Endothelial cell of umbilical vein (primary cell): Measurements from ENCODE around the gene RARRES1. TPM values are rescaled to one million over a fixed set of nuclear protein-coding genes. Genes with fewer than 3 reads are reported as not detected.
A peak's percentile ranks its signal among the peaks of the same experiment; 100 is the strongest.

ENCODE experiments used
- BruUV-seq: library from RNA; stranded (reverse); fragments of 400-500 nt; replicated peaks from 2 replicates; lab custom pipeline; 2021; lab: Mats Ljungman, UMichigan
- CTCF ChIA-PET: fragments of 300-600, 350-600 bp; sonication (Branson Sonifier 250); formaldehyde crosslinking; loops from one replicate; lab custom pipeline; 2021; ENCODE audit warnings: antibody characterized with exemption, inconsistent platforms; lab: Charles Lee
- POLR2A ChIA-PET: fragments of 300-600, 350-600 bp; sonication (Branson Sonifier 250); formaldehyde crosslinking; loops from one replicate; lab custom pipeline; 2021; ENCODE audit warnings: antibody characterized with exemption, inconsistent platforms; lab: Charles Lee
- DNase-seq: peaks from one replicate; pipeline ENCODE4 v3.0.0-alpha.2; 2011; ENCODE audit warnings: low read depth, low spot score
- FAIRE-seq: peaks from 2 replicates; lab custom pipeline; 2011; peaks lifted over from hg19 to GRCh38; lab: Jason Lieb, UNC
- H2AFZ ChIP-seq: 2 replicates; pipeline ENCODE4 v1.6.0; 2012; ENCODE audit warnings: low read depth, low read length, control low read depth, inconsistent platforms
- H3K27ac ChIP-seq: 2 replicates; pipeline ENCODE4 v1.5.1; 2011; ENCODE audit warnings: low read depth, mild to moderate bottlenecking, control low read depth, low read length, moderate library complexity; ENCODE audit not compliant: insufficient read depth
- H3K27me3 ChIP-seq, 2 experiments: 2 replicates each; pipeline versions ENCODE4 v1.6.0 to v1.6.1; 2011; ENCODE audit warnings: low read length in 2 of 2, mixed read lengths in 1 of 2; ENCODE audit not compliant: control insufficient read depth in 2 of 2, insufficient read depth in 2 of 2
- H3K36me3 ChIP-seq, 2 experiments: 2 replicates in 1 of 2; 3 replicates in 1 of 2; pipeline ENCODE4 v1.5.1; 2011; ENCODE audit warnings: low read length in 2 of 2, mild to moderate bottlenecking in 1 of 2, moderate library complexity in 1 of 2; ENCODE audit not compliant: control insufficient read depth in 2 of 2, insufficient read depth in 2 of 2; ENCODE audit errors: extremely low read depth in 1 of 2
- H3K4me1 ChIP-seq: 3 replicates; pipeline ENCODE4 v1.5.1; 2011; ENCODE audit warnings: mild to moderate bottlenecking, low read length; ENCODE audit not compliant: control insufficient read depth, insufficient read depth; ENCODE audit errors: extremely low read depth
- H3K4me2 ChIP-seq: 2 replicates; pipeline ENCODE4 v1.6.1; 2011; ENCODE audit warnings: low read length, control low read depth, mixed read lengths; ENCODE audit not compliant: insufficient read depth
- H3K4me3 ChIP-seq, 3 experiments: fragments of 200-600 bp in 1 of 3; sonication (generic), shearing (Covaris generic) in 1 of 3; replicated peaks in 1 of 3; 2 replicates each; pipeline ENCODE4 v1.5.1; 2011 to 2016; ENCODE audit warnings: control low read depth in 3 of 3, low read length in 3 of 3, mild to moderate bottlenecking in 2 of 3, inconsistent platforms in 1 of 3, low read depth in 1 of 3, moderate library complexity in 1 of 3; ENCODE audit not compliant: insufficient read depth in 1 of 3
- H3K79me2 ChIP-seq: 2 replicates; pipeline ENCODE4 v1.6.0; 2012; ENCODE audit warnings: low read length, inconsistent platforms; ENCODE audit not compliant: control insufficient read depth, insufficient read depth
- H3K9ac ChIP-seq: replicated peaks from 2 replicates; pipeline ENCODE3; 2011; ENCODE audit warnings: low read length, control low read depth; ENCODE audit not compliant: insufficient read depth; ENCODE audit errors: extremely low read depth
- H3K9me1 ChIP-seq: replicated peaks from 3 replicates; pipeline ENCODE4 v1.6.0; 2011; ENCODE audit warnings: mild to moderate bottlenecking, low read length; ENCODE audit not compliant: control insufficient read depth, insufficient read depth; ENCODE audit errors: extremely low read depth
- H3K9me3 ChIP-seq: replicated peaks from 2 replicates; pipeline ENCODE4 v1.5.1; 2012; ENCODE audit warnings: low read length, inconsistent platforms; ENCODE audit not compliant: control insufficient read depth, insufficient read depth
- H4K20me1 ChIP-seq: replicated peaks from 2 replicates; pipeline ENCODE3; 2011; ENCODE audit warnings: mild to moderate bottlenecking, low read length; ENCODE audit not compliant: control insufficient read depth, insufficient read depth; ENCODE audit errors: extremely low read depth
- EZH2 ChIP-seq: IDR thresholded peaks from 2 replicates; pipeline ENCODE4 v1.6.1; 2012; ENCODE audit warnings: borderline replicate concordance, low read depth, mild to moderate bottlenecking, moderate library complexity, low read length, inconsistent platforms; ENCODE audit not compliant: severe bottlenecking
- FOS ChIP-seq: IDR thresholded peaks from 2 replicates; pipeline ENCODE4 v1.6.1; 2011; ENCODE audit warnings: mild to moderate bottlenecking, low read length, moderate library complexity, borderline replicate concordance; ENCODE audit not compliant: insufficient read depth
- GATA2 ChIP-seq: IDR thresholded peaks from 2 replicates; pipeline ENCODE4 v1.7.0; 2011; ENCODE audit warnings: low read depth, mild to moderate bottlenecking, moderate library complexity, mixed read lengths, low read length; ENCODE audit not compliant: insufficient read length, insufficient read depth
- JUN ChIP-seq: IDR thresholded peaks from 2 replicates; pipeline ENCODE4 v1.6.1; 2011; ENCODE audit warnings: borderline replicate concordance, low read depth; ENCODE audit not compliant: insufficient read length, insufficient read depth
- MYC ChIP-seq: IDR thresholded peaks from one replicate; pipeline ENCODE4 v1.6.1; 2011; ENCODE audit warnings: mild to moderate bottlenecking, low read depth, low read length
- POLR2A ChIP-seq: IDR thresholded peaks from 2 replicates; pipeline ENCODE4 v1.6.1; 2012; ENCODE audit warnings: low read depth, mild to moderate bottlenecking, control low read depth, low read length
- POLR2AphosphoS5 ChIP-seq: IDR thresholded peaks from 2 replicates; pipeline ENCODE4 v1.6.1; 2012; ENCODE audit warnings: low read depth, mild to moderate bottlenecking, control low read depth, low read length, moderate library complexity; ENCODE audit not compliant: insufficient read depth
- dilution Hi-C: fragments of 300-500 bp; cut with MboI; formaldehyde crosslinking; loops from one replicate; pipeline ENCODE4 v1.15.0; 2019; ENCODE audit warnings: low sequenced_read_pairs; ENCODE audit not compliant: extremely low pct_ligation_motif_present
- intact Hi-C: fragments of 100-400 bp; cut with micrococcal nuclease; formaldehyde crosslinking; loops from one replicate; pipeline ENCODE4 v1.10.0; 2022
- polyA plus RNA-seq, 4 experiments: library from polyadenylated mRNA; depleted of rRNA in 3 of 4; stranded (reverse) in 3 of 4; unstranded in 1 of 4; fragments of >200 nt; gene quantifications; 2 replicates each; pipeline versions ENCODE4 v1.2.1 to v1.2.3, GENCODE V29; 2011 to 2012; ENCODE audit warnings: missing spikeins in 1 of 4
- total RNA-seq: library from RNA; stranded (reverse); gene quantifications from 2 replicates; pipeline ENCODE4 v1.2.3, GENCODE V29; 2021
- TF ChIP-seq, protein P1 (sequence below): IDR thresholded peaks from 2 replicates; pipeline ENCODE4 v1.6.1; 2011; ENCODE audit not compliant: insufficient read depth, insufficient read length
- TF ChIP-seq, protein P2 (sequence below), 2 donors: IDR thresholded peaks; 1 replicate in 1 of 2; 2 replicates in 1 of 2; pipeline ENCODE4 v1.5.1; 2011; ENCODE audit warnings: low read length in 2 of 2, mild to moderate bottlenecking in 2 of 2, moderate library complexity in 2 of 2, control low read depth in 1 of 2, inconsistent platforms in 1 of 2, low read depth in 1 of 2; ENCODE audit not compliant: insufficient read depth in 1 of 2; ENCODE audit errors: extremely low read depth in 1 of 2

Gene RARRES1
- total and polyA plus RNA-seq, 2 donors (not counting 3 experiments of a cell fraction or from before 2014, with no cell fraction given) = 0.98 to 1.5 TPM

DNA sequence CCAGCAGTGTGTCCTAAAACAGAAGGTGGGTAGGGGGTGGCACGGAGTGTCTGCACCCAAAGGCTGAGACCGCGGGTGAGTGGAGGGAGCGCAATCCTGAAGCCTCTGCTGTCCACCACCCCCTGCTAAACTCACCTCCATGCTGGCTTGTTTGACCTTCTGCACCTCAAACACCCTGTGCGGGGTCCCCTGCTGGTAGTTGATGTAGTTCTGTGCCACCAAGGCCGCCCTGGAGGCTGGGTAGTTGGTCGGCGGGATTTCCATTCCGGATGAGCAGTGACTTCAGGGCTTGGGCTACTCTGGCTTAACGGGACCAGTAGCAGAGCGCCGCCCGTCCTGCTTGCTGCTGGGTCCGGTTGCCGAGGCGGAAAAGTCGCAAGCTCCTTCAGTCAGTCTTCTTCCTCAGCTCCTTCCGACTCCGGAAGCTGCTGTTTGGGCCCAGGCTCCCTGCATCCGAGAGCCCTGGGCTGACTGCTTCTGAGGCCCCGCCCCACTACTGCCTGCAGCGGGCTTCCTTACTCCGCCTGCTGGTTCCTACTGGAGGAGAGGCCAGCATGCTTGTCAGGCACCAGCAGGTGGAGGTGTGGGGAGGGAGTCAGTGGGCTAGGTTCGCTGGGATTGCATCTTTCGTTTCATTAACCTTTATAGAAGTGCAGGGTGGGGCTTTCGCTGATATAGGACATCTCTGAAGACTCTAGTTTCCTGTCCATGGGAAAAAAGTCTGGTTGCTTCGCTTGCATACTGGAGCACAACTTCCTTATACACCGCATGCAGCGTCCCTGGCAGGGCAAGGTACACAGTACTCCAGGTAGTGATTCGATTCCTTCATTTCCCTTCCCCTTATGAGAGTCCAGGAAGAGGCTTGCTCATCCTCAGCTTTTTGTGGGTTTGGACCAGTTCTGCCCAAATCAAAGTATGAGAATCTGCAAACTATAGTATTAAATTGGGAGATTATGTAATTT lies 59.8 kb downstream of the RARRES1 start, which contains the start of gene LXN:
TSS of gene LXN (minus strand) at position 434 of the 962 bp plus-strand sequence. CDS start at position 264, 170 bp downstream.
- dilution Hi-C loops (no loop called here), intact Hi-C loops (loop anchor here (1.0 to 2.0 kb wide), 5 partner anchors 13 to 119 kb away; no protein-coding TSS in a partner anchor)
- ChIA-PET POLR2A (interaction anchor here (0.6 to 1.0 kb wide), 2 partner anchors 28 to 41 kb away, joined by 3 read pairs; partner anchors contain the start of gene GFM1), CTCF (interaction anchor here (0.6 to 5.5 kb wide), 24 partner anchors 10 to 121 kb away, joined by 3 to 38 read pairs (median 4); partner anchors contain the start of gene GFM1)
- TSS peak; percentile 57 for BruUV-seq
- no peak for TF ChIP-seq GATA2
- TF ChIP-seq EZH2 = no peak
- TF ChIP-seq, protein P1, sequence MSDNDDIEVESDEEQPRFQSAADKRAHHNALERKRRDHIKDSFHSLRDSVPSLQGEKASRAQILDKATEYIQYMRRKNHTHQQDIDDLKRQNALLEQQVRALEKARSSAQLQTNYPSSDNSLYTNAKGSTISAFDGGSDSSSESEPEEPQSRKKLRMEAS = no peak
- TF ChIP-seq, protein P2, sequence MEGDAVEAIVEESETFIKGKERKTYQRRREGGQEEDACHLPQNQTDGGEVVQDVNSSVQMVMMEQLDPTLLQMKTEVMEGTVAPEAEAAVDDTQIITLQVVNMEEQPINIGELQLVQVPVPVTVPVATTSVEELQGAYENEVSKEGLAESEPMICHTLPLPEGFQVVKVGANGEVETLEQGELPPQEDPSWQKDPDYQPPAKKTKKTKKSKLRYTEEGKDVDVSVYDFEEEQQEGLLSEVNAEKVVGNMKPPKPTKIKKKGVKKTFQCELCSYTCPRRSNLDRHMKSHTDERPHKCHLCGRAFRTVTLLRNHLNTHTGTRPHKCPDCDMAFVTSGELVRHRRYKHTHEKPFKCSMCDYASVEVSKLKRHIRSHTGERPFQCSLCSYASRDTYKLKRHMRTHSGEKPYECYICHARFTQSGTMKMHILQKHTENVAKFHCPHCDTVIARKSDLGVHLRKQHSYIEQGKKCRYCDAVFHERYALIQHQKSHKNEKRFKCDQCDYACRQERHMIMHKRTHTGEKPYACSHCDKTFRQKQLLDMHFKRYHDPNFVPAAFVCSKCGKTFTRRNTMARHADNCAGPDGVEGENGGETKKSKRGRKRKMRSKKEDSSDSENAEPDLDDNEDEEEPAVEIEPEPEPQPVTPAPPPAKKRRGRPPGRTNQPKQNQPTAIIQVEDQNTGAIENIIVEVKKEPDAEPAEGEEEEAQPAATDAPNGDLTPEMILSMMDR (IDR thresholded peaks at IDR 0.05; ENCODE audit: extremely low read depth in 1 of 2, insufficient read depth in 1 of 2, low read depth in 1 of 2, low read length in 2 of 2) = peak; percentile 56 to 92
- no peak for TF ChIP-seq MYC
- no peak for TF ChIP-seq JUN
- TF ChIP-seq FOS = no peak
- peak; percentile 84 for TF ChIP-seq POLR2AphosphoS5
- peak; percentile 87 for TF ChIP-seq POLR2A
- peaks cover 24% of the 10 kb centered on the region for H3K79me2 ChIP-seq
- DNase-seq (peak; percentile 92), FAIRE-seq (peak; percentile 94)
- H3K27me3 ChIP-seq = no peaks in the 10 kb centered on the region
- peak within 1 kb of the TSS; percentile 87 for H3K4me2 ChIP-seq
- H3K4me3 ChIP-seq = peak within 1 kb of the TSS; percentile 39 to 90 (median 79)
- H3K4me1 ChIP-seq = peaks cover 29% of the 10 kb centered on the region
- H3K9me3 ChIP-seq = no peaks in the 10 kb centered on the region
- peaks cover under 1 to 4% of the 10 kb centered on the region in 2 experiments for H3K36me3 ChIP-seq
- peak within 1 kb of the TSS; percentile 67 for H2AFZ ChIP-seq
- H3K9ac ChIP-seq = peak within 1 kb of the TSS; percentile 91
- H3K27ac ChIP-seq = peak within 1 kb of the TSS; percentile 75
- no peaks in the 10 kb centered on the region for H3K9me1 ChIP-seq
- H4K20me1 ChIP-seq = no peaks in the 10 kb centered on the region
